ENCODE results near the gene JARID2. TPM values are rescaled to one million over a fixed set of nuclear protein-coding genes. Genes with fewer than 3 reads are reported as not detected.

The JARID2 gene
- total and polyA plus RNA-seq, 2 of the 13 experiments (the other 11 are each of a cell fraction or from before 2014, with no cell fraction given), result 7.5 to 10.3 TPM

GRCh38 chr6:15272562-15272961 is 26.7 kb downstream of the JARID2 start:
- no peak overlapping the region for H3K4me2 ChIP-seq (ENCODE audit: low read depth, low read length)
- ChIA-PET CTCF (ENCODE audit: low intra/inter-chr PET ratio, low total read pairs) (no interaction called here), POLR2A (no interaction called here)
- no peak overlapping the region for H3K9ac ChIP-seq (ENCODE audit: insufficient read depth, low read depth, low read length)
- ATAC-seq, result no peak
- intact Hi-C loops (cut with micrococcal nuclease; ENCODE audit: unreplicated experiment), result no loop called here
- WGBS (ENCODE audit: low lambda C conversion rate), result 100% methylated on average over 1 of the region's 1 CpG
- in situ Hi-C loops (cut with HindIII; ENCODE audit: extremely low pct_ligation_motif_present, low pct_unique_long_range_greater_than_20kb), result no loop called here
- no peaks in the 10 kb centered on the region for H3K36me3 ChIP-seq (replicated peaks in 1 of 2; ENCODE audit: control insufficient read depth in 1 of 2, insufficient read depth in 2 of 2, low read length in 2 of 2)
- H3K79me2 ChIP-seq (ENCODE audit: insufficient read depth, low read length), result peaks cover 86% of the 10 kb centered on the region
- no TSS peak for BruUV-seq (replicated peaks)
- no peak overlapping the region for H3K27ac ChIP-seq (ENCODE audit: extremely low read length, insufficient read depth, low read length)
- H3K27me3 ChIP-seq (ENCODE audit: control insufficient read depth in 1 of 2, insufficient read depth in 2 of 2, low read length in 2 of 2), result no peaks in the 10 kb centered on the region
- no peak overlapping the region for H2AFZ ChIP-seq (ENCODE audit: low read length)
- no peak for FAIRE-seq
- H3K4me3 ChIP-seq (replicated peaks in 1 of 3; ENCODE audit: insufficient read depth in 1 of 3, low read depth in 2 of 3, low read length in 3 of 3), result no peak overlapping the region
- TF ChIP-seq ZNF256 (CRISPR knock-in tag; conservative IDR thresholded peaks at IDR 0.05) (no peak), SETDB1 (CRISPR knock-in tag; IDR thresholded peaks at IDR 0.05; ENCODE audit: borderline replicate concordance) (no peak), ZBTB25 (CRISPR knock-in tag; IDR thresholded peaks at IDR 0.05) (no peak), HCFC1 (IDR thresholded peaks at IDR 0.05; ENCODE audit: low read depth, low read length) (no peak), HMGA1 (CRISPR knock-in tag; conservative IDR thresholded peaks at IDR 0.05) (no peak), ZNF496 (CRISPR knock-in tag; IDR thresholded peaks at IDR 0.05; ENCODE audit: insufficient replicate concordance) (no peak), ZNF629 (CRISPR knock-in tag; conservative IDR thresholded peaks at IDR 0.05) (peak; percentile 84), MXI1 (IDR thresholded peaks at IDR 0.05; ENCODE audit: borderline replicate concordance, low read depth, low read length) (no peak)
- no peaks in the 10 kb centered on the region for H3K9me3 ChIP-seq (ENCODE audit: low read length)
- DNase-seq (ENCODE audit: low spot score), result no peak
- 0 out of 2 replicates have a peak, but pooled peaks cover 2% of the 10 kb centered on the region for H4K20me1 ChIP-seq (ENCODE audit: insufficient read depth, low read length)
- peaks cover 64% of the 10 kb centered on the region for H3K4me1 ChIP-seq (ENCODE audit: insufficient read depth, low read length)

All from HepG2 (cell line).